Measurements from ENCODE around the gene CHD9NB. TPM values are rescaled to one million over a fixed set of nuclear protein-coding genes. Genes with fewer than 3 reads are reported as not detected.
"Not testable (repeated sequence)": the region's sequence is repeated elsewhere in the genome, so short reads cannot be mapped to it uniquely, and the experiment has no call there.

CHD9NB gene
- total and polyA plus RNA-seq, 8 donors: 1.6 to 22.1 (median 3.5) TPM

GRCh38 chr16:53056392-53056881, 3.7 kb upstream of the CHD9NB start:
- intact Hi-C loops (cut with DNase I): loop anchor here in 2 of 3 donors (10.0 kb wide), 2 partner anchors 98 to 228 kb away; no protein-coding TSS in a partner anchor
- WGBS, 2 donors: 82 to 85% methylated on average over 8 of the region's 8 CpGs
- TF ChIP-seq CTCF (IDR thresholded peaks at IDR 0.05): no peak
- Histone ChIP-seq H3K27ac (peak overlapping the region in 1 of 4 donors; percentile 81), H3K9me3 (no peaks in the 10 kb centered on the region), H3K27me3 (no peaks in the 10 kb centered on the region), H3K4me3 (no peak overlapping the region), H3K36me3 (no peaks in the 10 kb centered on the region), H3K4me1 (peaks cover 0 to 11% (median 0%) of the 10 kb centered on the region in 3 donors)
- ATAC-seq: no peak
- no peak for FAIRE-seq
- no peak for DNase-seq

DNA sequence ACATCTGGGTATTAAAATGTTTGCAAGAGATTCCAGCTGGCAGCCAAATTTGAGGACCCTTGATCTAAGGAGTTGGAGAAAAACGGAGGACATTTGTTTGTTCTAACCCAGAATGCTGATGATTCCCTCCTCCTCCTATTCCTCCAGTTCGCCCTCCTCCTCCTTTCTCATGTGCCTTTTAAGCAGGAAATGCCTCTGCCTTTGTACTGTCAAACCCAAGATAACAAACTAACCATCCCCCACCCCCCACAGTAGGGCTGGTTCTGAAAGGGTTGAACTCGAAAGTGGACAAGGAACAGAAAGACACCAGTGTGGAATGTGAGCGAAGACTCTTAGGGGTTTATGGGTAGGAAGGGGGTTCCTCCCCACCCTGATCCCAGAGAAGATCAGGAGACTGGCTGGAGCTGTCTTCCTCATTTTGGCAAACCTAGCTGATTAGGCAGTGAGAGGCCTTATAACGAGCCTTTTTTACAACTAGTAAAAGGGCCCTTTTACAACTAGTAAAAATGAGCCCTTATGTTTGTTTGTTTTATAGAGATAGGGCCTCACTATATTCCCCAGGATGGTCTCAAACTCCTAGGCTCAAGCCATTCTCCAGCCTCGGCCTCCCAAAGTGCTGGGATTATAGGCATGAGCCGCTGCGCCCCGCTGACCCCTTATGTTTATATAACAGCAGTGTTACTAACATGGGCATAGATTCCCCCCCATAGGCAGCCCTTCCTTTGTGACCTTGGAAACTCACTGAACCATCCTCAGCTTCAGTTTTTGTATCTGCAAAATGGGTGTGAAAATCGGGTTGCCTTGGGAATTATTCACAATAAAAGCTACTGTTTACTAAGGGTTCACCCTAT, 3.1 kb upstream of the CHD9NB start:
- Histone ChIP-seq H3K4me1 (peaks cover 0 to 11% (median 0%) of the 10 kb centered on the region in 3 donors), H3K27me3 (no peaks in the 10 kb centered on the region), H3K4me3 (peak overlapping the region; percentile 60 to 76 (median 66)), H3K9me3 (no peaks in the 10 kb centered on the region), H3K36me3 (no peaks in the 10 kb centered on the region), H3K27ac (peak overlapping the region in 3 of 4 donors; percentile 69 to 81 (median 71))
- ATAC-seq: peak in 3 of 4 donors; percentile 1 to 7 (median 4)
- peak in 1 of 6 donors; percentile 19 for DNase-seq
- WGBS, 2 donors: 47 to 52% methylated on average over 10 of the region's 10 CpGs
- intact Hi-C loops (cut with DNase I): loop anchor here in 2 of 3 donors (10.0 kb wide), 2 partner anchors 99 to 229 kb away; no protein-coding TSS in a partner anchor
- FAIRE-seq: no peak
- TF ChIP-seq CTCF (IDR thresholded peaks at IDR 0.05): no peak

DNA sequence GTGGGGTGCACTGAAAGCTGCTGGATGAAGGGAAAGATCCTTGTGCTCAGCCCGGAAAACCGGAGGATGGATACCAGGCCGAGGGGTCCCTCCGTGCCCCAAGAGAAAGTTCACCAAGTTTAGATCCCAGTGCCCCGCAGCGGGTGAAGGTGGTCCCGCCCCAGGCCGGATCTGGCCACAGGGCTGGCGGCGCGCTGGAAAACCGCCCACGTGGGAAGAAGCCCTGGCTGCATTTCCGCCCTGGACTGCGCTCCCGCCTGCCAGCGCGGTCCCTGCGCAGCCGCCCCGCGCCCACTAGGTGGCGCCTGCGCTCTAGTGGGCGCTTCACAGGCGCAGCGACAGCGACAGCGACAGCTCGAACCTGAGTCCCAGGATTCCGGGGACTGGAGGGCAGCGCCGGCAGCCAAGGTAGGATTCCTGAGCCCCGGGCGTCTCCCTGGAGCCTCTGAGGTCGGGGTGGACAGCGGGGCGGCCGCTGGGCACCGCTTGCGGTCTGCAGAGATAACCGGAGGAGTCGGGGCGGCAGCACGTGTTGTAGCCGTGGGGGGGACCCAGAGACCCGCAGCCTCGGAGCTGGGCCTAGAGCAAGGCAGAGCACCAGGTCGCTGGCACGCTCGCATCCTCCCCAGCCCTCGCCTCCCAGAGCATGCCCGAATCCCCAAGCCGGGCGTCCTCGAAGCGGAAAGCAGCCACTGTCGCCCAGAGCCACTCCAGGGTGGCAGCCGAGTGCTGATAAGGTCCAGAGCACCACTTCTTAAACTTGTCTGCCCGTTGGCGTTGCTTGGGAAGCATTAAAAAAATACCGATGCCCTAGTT, 2.2 kb upstream of the CHD9NB start, which contains the start of gene CHD9:
TSS of gene CHD9 (plus strand) at position 322 of the 816 bp plus-strand sequence. CDS start 101,099 bp downstream, outside the sequence.
- H3K27me3 ChIP-seq: no peaks in the 10 kb centered on the region
- H3K36me3 ChIP-seq: no peaks in the 10 kb centered on the region
- TF ChIP-seq CTCF (IDR thresholded peaks at IDR 0.05): peak; percentile 99 to 100 (median 100)
- 0 to 1% methylated on average over 56 to 62 of the region's 62 CpGs for WGBS, 2 donors
- intact Hi-C loops (cut with DNase I): loop anchor here in 2 of 3 donors (10.0 kb wide), 2 partner anchors 100 to 230 kb away; no protein-coding TSS in a partner anchor
- DNase-seq (peak; percentile 76 to 95 (median 90)), FAIRE-seq (no peak), ATAC-seq (peak; percentile 95 to 98 (median 96))
- H3K4me1 ChIP-seq: peaks cover 0 to 11% (median 0%) of the 10 kb centered on the region in 3 donors
- peak within 1 kb of the TSS; percentile 61 to 81 (median 70) for H3K27ac ChIP-seq
- H3K9me3 ChIP-seq: no peaks in the 10 kb centered on the region
- H3K4me3 ChIP-seq: peak within 1 kb of the TSS; percentile 60 to 76 (median 66)

DNA sequence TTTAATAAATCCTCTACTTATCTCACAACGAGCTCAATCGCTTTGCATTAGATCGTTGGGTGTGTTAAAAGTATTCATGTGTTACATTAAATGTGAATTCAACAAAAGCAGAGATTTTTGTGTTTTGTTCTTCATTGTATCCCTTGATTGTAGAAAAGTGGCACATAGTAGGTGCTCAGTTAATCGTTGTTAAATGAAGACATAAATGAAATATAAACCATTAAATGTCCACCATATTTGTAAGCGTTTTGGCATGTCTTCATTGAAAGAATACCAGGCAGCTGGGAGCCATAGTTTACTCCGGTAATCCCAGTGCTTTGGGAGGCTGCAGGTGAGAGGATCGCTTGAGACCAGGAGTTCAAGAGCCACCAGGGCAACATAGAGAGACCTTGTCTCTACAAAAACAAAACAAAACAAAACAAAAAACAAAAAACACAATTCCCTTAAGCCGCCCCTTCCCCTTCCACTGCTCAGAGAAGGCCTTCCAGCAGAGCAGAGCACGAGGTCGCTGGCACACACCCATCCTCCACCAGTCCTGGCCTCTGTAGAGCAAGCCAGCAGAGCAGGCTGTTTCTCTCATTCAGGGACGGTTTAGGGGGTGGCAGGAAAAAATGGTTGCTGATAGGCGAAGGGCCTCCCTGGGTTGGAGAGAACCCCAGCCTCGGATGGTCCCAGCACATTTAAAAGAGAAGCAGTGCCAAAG, 1.4 kb upstream of the CHD9NB start:
- FAIRE-seq: no peak
- Histone ChIP-seq H3K36me3 (no peaks in the 10 kb centered on the region), H3K4me1 (peaks cover 0 to 11% (median 0%) of the 10 kb centered on the region in 3 donors), H3K9me3 (no peaks in the 10 kb centered on the region), H3K27ac (peak overlapping the region in 2 of 4 donors; percentile 69 to 81), H3K4me3 (peak overlapping the region in 3 of 4 donors; percentile 65 to 76 (median 68)), H3K27me3 (no peaks in the 10 kb centered on the region)
- 45 to 54% methylated on average over 13 of the region's 13 CpGs for WGBS, 2 donors
- intact Hi-C loops (cut with DNase I): loop anchor here in 2 of 3 donors (10.0 kb wide), 2 partner anchors 101 to 231 kb away; no protein-coding TSS in a partner anchor
- peak; percentile 45 to 56 (median 48) for ATAC-seq
- peak in 4 of 6 donors; percentile 35 to 56 (median 55) for DNase-seq
- TF ChIP-seq CTCF (IDR thresholded peaks at IDR 0.05): no peak

DNA sequence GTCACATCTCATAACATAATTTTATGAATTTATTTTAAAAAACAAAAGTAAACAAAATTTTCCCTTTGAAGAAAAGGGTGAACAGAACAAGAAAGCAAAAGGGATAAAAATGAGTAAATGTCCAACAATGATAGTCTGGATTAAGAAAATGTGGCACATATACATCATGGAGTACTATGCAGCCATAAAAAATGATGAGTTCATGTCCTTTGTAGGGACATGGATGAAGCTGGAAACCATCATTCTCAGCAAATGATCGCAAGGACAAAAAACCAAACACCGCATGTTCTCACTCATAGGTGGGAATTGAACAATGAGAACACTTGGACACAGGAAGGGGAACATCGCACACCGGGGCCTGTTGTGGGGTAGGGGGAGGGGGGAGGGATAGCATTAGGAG, 1.4 kb downstream of the CHD9NB start:
- intact Hi-C loops (cut with DNase I): loop anchor here in 2 of 3 donors (10.0 kb wide), 2 partner anchors 104 to 234 kb away; no protein-coding TSS in a partner anchor
- DNase-seq, H3K36me3 ChIP-seq, FAIRE-seq, H3K27me3 ChIP-seq, H3K4me3 ChIP-seq, H3K9me3 ChIP-seq, H3K27ac ChIP-seq, ATAC-seq: not testable (repeated sequence)
- H3K4me1 ChIP-seq: peaks cover 0 to 11% (median 0%) of the 10 kb centered on the region in 3 donors
- 82 to 93% methylated on average over 3 to 4 of the region's 4 CpGs for WGBS, 2 donors
